Ishikawa (cell line): ENCODE measurements around the gene TRIM64C.
"Not testable (repeated sequence)": the region's sequence is repeated elsewhere in the genome, so short reads cannot be mapped to it uniquely, and the experiment has no call there.

Experiments
- EP300 ChIP-seq: IDR thresholded peaks from 2 replicates; pipeline ENCODE4 v1.6.1; 2012; ENCODE audit warnings: borderline replicate concordance
- NFIC ChIP-seq: IDR thresholded peaks from 2 replicates; pipeline ENCODE4 v1.6.1; 2012
- RAD21 ChIP-seq: IDR thresholded peaks from 2 replicates; pipeline ENCODE4 v1.6.1; 2012; ENCODE audit warnings: low read depth
- TAF1 ChIP-seq: IDR thresholded peaks from 2 replicates; pipeline ENCODE4 v1.6.1; 2012; ENCODE audit warnings: low read depth, mild to moderate bottlenecking
- TCF12 ChIP-seq: IDR thresholded peaks from 2 replicates; pipeline ENCODE4 v1.6.1; 2012; ENCODE audit warnings: low read depth
- USF1 ChIP-seq: IDR thresholded peaks from 2 replicates; pipeline ENCODE4 v1.6.1; 2012
- YY1 ChIP-seq: IDR thresholded peaks from 2 replicates; pipeline ENCODE4 v1.6.1; 2012; ENCODE audit warnings: low read depth
- ZBTB7A ChIP-seq: IDR thresholded peaks from 2 replicates; pipeline ENCODE4 v1.6.1; 2012; ENCODE audit warnings: low read depth
- TF ChIP-seq, protein P1 (sequence below): IDR thresholded peaks from 2 replicates; pipeline ENCODE4 v1.6.1; 2012
- TF ChIP-seq, protein P2 (sequence below): IDR thresholded peaks from 2 replicates; pipeline ENCODE4 v1.6.1; 2012; ENCODE audit warnings: low read depth, mild to moderate bottlenecking

GRCh38 chr11:49048229-49048628, 10.7 kb downstream of the TRIM64C start:
- not testable (repeated sequence) for TF ChIP-seq RAD21, TAF1, EP300, NFIC, YY1, TCF12, USF1, ZBTB7A
- TF ChIP-seq, protein P1, sequence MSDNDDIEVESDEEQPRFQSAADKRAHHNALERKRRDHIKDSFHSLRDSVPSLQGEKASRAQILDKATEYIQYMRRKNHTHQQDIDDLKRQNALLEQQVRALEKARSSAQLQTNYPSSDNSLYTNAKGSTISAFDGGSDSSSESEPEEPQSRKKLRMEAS: not testable (repeated sequence)
- TF ChIP-seq, protein P2, sequence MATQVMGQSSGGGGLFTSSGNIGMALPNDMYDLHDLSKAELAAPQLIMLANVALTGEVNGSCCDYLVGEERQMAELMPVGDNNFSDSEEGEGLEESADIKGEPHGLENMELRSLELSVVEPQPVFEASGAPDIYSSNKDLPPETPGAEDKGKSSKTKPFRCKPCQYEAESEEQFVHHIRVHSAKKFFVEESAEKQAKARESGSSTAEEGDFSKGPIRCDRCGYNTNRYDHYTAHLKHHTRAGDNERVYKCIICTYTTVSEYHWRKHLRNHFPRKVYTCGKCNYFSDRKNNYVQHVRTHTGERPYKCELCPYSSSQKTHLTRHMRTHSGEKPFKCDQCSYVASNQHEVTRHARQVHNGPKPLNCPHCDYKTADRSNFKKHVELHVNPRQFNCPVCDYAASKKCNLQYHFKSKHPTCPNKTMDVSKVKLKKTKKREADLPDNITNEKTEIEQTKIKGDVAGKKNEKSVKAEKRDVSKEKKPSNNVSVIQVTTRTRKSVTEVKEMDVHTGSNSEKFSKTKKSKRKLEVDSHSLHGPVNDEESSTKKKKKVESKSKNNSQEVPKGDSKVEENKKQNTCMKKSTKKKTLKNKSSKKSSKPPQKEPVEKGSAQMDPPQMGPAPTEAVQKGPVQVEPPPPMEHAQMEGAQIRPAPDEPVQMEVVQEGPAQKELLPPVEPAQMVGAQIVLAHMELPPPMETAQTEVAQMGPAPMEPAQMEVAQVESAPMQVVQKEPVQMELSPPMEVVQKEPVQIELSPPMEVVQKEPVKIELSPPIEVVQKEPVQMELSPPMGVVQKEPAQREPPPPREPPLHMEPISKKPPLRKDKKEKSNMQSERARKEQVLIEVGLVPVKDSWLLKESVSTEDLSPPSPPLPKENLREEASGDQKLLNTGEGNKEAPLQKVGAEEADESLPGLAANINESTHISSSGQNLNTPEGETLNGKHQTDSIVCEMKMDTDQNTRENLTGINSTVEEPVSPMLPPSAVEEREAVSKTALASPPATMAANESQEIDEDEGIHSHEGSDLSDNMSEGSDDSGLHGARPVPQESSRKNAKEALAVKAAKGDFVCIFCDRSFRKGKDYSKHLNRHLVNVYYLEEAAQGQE: peak; percentile 79
